Right atrium auricular region (tissue), 2 donors: ENCODE results near the gene MLC1. TPM values are rescaled to one million over a fixed set of nuclear protein-coding genes. Genes with fewer than 3 reads are reported as not detected.

Source experiments
- DNase-seq: peaks from one replicate; pipeline ENCODE4 v3.0.0-alpha.2; 2019; ENCODE audit warnings: low spot score
- H3K27ac ChIP-seq, 2 donors: fragments of 200-600 bp; sonication (generic); 1 replicate in 1 of 2; 2 replicates in 1 of 2; pipeline ENCODE4 v1.5.1; 2016 to 2019
- H3K27me3 ChIP-seq, 2 donors: fragments of 200-600 bp; sonication (generic); one replicate each; pipeline versions ENCODE4 v1.5.1 to v1.6.0; 2017 to 2019
- H3K36me3 ChIP-seq: fragments of 200-600 bp; sonication (generic); one replicate; pipeline ENCODE4 v1.5.1; 2016
- H3K4me1 ChIP-seq, 2 donors: fragments of 200-600 bp; sonication (generic); one replicate each; pipeline versions ENCODE4 v1.5.1 to v1.6.0; 2017 to 2019
- H3K4me3 ChIP-seq, 2 donors: fragments of 200-600 bp; sonication (generic); 1 replicate in 1 of 2; 2 replicates in 1 of 2; pipeline ENCODE4 v1.5.1; 2017 to 2019; ENCODE audit warnings: mild to moderate bottlenecking in 1 of 2, moderate library complexity in 1 of 2
- H3K9me3 ChIP-seq, 2 donors: fragments of 200-600 bp; sonication (generic); one replicate each; pipeline ENCODE4 v1.5.1; 2019
- total RNA-seq, 2 donors: library from RNA; depleted of rRNA; stranded (reverse); fragments of >200 nt; gene quantifications; one replicate each; pipeline ENCODE4 v1.1.0, GENCODE V29; 2016
- TF ChIP-seq, protein P1 (sequence below), 2 donors: fragments of 200-600 bp; sonication (generic); IDR thresholded peaks; one replicate each; pipeline ENCODE4 v1.5.1; 2019; ENCODE audit warnings: antibody characterized with exemption in 2 of 2

Gene MLC1
- total RNA-seq, 2 donors from 2014 or later = 0.71 TPM; not detected in 1

DNA sequence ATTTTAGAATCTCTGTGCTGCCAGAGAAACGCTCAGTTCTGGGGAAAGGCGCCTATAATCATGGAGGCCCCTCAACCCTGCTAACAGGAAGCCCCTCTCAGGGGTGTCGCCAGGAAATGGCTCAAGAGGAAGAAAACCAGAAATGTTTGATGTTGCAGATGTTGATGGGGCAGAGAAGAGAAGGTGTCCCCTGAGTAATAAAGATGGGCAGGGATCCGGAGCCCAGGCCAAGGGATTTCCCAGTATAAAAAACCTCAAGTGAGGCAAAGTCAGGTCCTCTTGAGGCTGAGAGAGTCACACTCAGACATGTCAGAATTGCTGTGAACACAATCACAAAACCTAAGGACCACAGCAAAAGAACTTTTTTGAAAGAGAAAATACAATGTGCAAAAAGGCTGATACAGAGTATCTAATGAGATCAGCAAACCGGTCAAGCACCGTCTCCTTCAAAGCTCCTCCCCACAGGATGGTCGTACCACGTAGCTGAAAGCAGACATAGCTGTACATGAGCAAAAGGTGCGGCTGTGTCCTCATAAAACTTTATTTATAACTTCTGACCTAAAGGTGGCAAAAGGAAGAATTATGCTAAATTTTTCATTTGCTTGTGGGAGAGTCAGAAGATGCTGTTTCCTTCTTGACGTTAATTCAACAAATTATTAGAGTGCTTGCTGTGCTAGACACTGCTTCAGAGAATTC, 16.8 kb upstream of the MLC1 start:
- no peaks in the 10 kb centered on the region for H3K36me3 ChIP-seq
- TF ChIP-seq, protein P1, sequence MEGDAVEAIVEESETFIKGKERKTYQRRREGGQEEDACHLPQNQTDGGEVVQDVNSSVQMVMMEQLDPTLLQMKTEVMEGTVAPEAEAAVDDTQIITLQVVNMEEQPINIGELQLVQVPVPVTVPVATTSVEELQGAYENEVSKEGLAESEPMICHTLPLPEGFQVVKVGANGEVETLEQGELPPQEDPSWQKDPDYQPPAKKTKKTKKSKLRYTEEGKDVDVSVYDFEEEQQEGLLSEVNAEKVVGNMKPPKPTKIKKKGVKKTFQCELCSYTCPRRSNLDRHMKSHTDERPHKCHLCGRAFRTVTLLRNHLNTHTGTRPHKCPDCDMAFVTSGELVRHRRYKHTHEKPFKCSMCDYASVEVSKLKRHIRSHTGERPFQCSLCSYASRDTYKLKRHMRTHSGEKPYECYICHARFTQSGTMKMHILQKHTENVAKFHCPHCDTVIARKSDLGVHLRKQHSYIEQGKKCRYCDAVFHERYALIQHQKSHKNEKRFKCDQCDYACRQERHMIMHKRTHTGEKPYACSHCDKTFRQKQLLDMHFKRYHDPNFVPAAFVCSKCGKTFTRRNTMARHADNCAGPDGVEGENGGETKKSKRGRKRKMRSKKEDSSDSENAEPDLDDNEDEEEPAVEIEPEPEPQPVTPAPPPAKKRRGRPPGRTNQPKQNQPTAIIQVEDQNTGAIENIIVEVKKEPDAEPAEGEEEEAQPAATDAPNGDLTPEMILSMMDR (IDR thresholded peaks at IDR 0.05) = no peak
- H3K27me3 ChIP-seq = no peaks in the 10 kb centered on the region
- no peak for DNase-seq
- H3K27ac ChIP-seq = no peak overlapping the region
- no peak overlapping the region for H3K4me3 ChIP-seq
- no peaks in the 10 kb centered on the region for H3K9me3 ChIP-seq
- H3K4me1 ChIP-seq = no peaks in the 10 kb centered on the region

DNA sequence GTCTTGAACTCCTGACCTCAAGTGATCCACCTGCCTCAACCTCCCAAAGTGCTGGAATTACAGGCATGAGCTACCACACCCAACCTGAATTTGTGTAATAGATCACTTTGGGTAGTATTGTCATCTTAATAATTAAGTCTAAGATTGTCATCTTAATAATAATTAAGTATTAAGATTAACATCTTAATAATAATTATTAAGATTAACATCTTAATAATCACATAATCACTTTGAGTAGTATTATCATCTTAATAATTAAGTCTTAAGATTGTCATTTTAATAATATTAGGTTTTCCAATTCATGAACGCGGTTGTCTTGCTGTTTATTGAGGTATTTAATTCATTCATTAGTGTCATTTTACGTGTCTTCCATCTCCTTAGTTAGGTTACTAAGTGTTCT, 12.8 kb upstream of the MLC1 start:
- Histone ChIP-seq H3K9me3 (no peaks in the 10 kb centered on the region), H3K4me3 (no peak overlapping the region), H3K4me1 (no peaks in the 10 kb centered on the region), H3K36me3 (no peaks in the 10 kb centered on the region), H3K27me3 (no peaks in the 10 kb centered on the region), H3K27ac (no peak overlapping the region)
- TF ChIP-seq, protein P1 (IDR thresholded peaks at IDR 0.05) = no peak
- no peak for DNase-seq

DNA sequence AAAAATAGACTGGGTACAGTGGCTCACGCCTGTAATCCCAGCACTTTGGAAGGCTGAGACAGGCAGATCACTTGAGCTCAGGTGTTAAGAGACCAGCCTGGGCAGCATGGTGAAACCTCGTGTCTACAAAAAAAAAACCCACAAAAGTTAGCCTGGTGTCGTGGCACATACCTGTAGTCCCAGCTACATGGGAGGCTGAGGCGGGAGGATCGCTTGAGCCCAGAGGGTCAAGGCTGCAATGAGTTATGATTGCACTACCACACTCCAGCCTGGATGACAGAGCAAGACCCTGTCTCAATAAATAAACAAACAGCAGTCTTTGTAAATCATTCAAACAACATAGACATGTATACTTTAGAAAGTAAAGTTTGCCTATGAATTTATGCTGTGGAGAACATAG, 7.1 kb upstream of the MLC1 start:
- Histone ChIP-seq H3K27me3 (peaks cover 3% of the 10 kb centered on the region in 2 donors), H3K27ac (no peak overlapping the region), H3K9me3 (peaks cover 0 to 14% of the 10 kb centered on the region in 2 donors), H3K36me3 (no peaks in the 10 kb centered on the region), H3K4me3 (no peak overlapping the region), H3K4me1 (no peaks in the 10 kb centered on the region)
- no peak for DNase-seq
- TF ChIP-seq, protein P1 (IDR thresholded peaks at IDR 0.05) = no peak

DNA sequence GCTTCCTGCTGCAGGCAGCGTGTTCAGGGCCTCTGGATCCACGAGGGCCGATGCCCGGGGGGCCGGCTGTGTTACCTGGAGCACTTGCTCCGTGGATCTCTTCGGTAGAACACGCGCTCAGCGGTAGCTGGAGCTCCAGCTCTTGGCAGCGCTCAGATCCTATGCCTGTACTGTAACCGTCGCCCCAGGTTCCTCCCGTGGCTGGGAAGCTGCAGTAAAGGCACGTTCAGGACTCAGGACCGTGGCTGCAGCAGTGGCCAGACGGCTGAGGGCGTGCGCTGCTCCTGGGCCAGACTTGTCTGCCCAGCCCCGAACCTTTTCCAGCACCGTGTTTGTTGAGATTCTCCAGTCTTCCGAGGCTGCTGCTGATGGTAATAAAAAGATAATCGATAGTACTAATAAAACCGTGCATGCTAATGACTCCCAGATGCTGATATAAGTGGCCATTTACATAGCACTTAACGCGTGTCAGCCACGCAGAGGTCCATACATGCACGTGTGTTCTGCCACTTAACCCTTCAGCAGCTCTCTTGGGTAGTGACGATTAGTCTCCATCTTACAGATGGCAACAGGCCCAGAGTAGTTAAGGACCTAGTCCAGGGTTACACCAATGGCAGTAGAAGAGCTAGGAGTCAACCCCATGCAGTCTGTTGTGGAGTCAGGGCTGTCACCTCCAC, 6.0 kb upstream of the MLC1 start:
- DNase-seq = no peak
- no peaks in the 10 kb centered on the region for H3K36me3 ChIP-seq
- no peak overlapping the region for H3K27ac ChIP-seq
- H3K4me3 ChIP-seq = no peak overlapping the region
- TF ChIP-seq, protein P1 (IDR thresholded peaks at IDR 0.05) = no peak
- H3K9me3 ChIP-seq = peaks cover 0 to 17% of the 10 kb centered on the region in 2 donors
- H3K27me3 ChIP-seq = peaks cover 3% of the 10 kb centered on the region in 2 donors
- H3K4me1 ChIP-seq = no peaks in the 10 kb centered on the region

DNA sequence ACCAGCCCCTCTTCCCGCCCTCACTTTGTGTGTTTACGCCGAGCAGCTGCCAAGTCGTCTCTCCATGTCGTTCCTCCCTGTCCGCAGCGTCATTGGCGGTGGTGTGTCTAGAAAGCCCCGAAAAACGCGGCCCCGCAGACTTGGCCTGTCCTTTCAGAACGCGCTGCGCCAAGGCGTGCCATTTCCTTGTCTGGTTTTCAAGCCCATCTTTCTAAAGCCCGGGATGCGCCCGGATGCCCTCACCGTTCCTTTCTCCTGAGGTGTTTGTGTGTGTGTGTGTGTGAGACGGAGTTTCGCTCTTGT, 5.1 kb upstream of the MLC1 start:
- no peaks in the 10 kb centered on the region for H3K4me1 ChIP-seq
- no peaks in the 10 kb centered on the region for H3K36me3 ChIP-seq
- TF ChIP-seq, protein P1 (IDR thresholded peaks at IDR 0.05) = no peak
- H3K4me3 ChIP-seq = no peak overlapping the region
- H3K27ac ChIP-seq = no peak overlapping the region
- peaks cover 0 to 17% of the 10 kb centered on the region in 2 donors for H3K9me3 ChIP-seq
- no peak for DNase-seq
- peaks cover 3% of the 10 kb centered on the region in 2 donors for H3K27me3 ChIP-seq
